IMR-90 (cell line): Measurements from ENCODE around the gene MORC2. TPM values are rescaled to one million over a fixed set of nuclear protein-coding genes. Genes with fewer than 3 reads are reported as not detected.

Experiments used
- ATAC-seq: fragments of 200-7000 bp; cut with Tn5 transposase; 2 replicates; pipeline ENCODE4 v1.9.1; 2020; ENCODE audit warnings: low read depth, mild to moderate bottlenecking, moderate library complexity
- BruUV-seq: library from RNA; stranded (reverse); fragments of 400-500 nt; replicated peaks from 2 replicates; lab custom pipeline; 2021; lab: Mats Ljungman, UMichigan
- CTCF ChIA-PET: fragments of 300-600 bp; formaldehyde crosslinking; extraction: SDS; loops from one replicate; lab custom pipeline; 2021; ENCODE audit warnings: antibody characterized with exemption; lab: Yijun Ruan, JAX
- POLR2A ChIA-PET: fragments of 300-600 bp; sonication (Branson Sonifier 250); formaldehyde crosslinking; loops from one replicate; lab custom pipeline; 2022; ENCODE audit warnings: antibody characterized with exemption; ENCODE audit not compliant: unreplicated experiment; lab: Charles Lee
- DNase-seq: peaks from one replicate; pipeline ENCODE4 v3.0.0; 2013
- H2AFZ ChIP-seq: replicated peaks from 2 replicates; pipeline ENCODE3; 2013; ENCODE audit warnings: low read length, mild to moderate bottlenecking; ENCODE audit not compliant: poor library complexity
- H2AK5ac ChIP-seq: 2 replicates; pipeline ENCODE4 v1.6.1; 2013; ENCODE audit warnings: low read depth, low read length, inconsistent platforms
- H2AK9ac ChIP-seq: replicated peaks from 2 replicates; pipeline ENCODE3; 2013; ENCODE audit warnings: mild to moderate bottlenecking, low read depth, low read length, moderate library complexity; ENCODE audit not compliant: poor library complexity
- H2BK120ac ChIP-seq: 2 replicates; pipeline ENCODE4 v1.6.1; 2013; ENCODE audit warnings: low read depth, low read length, inconsistent platforms
- H2BK15ac ChIP-seq: 3 replicates; pipeline ENCODE4 v1.6.1; 2013; ENCODE audit warnings: low read depth, low read length, inconsistent platforms
- H2BK20ac ChIP-seq: 2 replicates; pipeline ENCODE4 v1.6.1; 2013; ENCODE audit warnings: low read depth, mild to moderate bottlenecking, inconsistent platforms, low read length, moderate library complexity
- H2BK5ac ChIP-seq: 2 replicates; pipeline ENCODE4 v1.6.1; 2013; ENCODE audit warnings: mild to moderate bottlenecking, low read depth, low read length, inconsistent platforms; ENCODE audit not compliant: poor library complexity, severe bottlenecking
- H3K14ac ChIP-seq: replicated peaks from 2 replicates; pipeline ENCODE4 v1.6.1; 2013; ENCODE audit warnings: low read depth, low read length, inconsistent platforms
- H3K18ac ChIP-seq: 2 replicates; pipeline ENCODE4 v1.6.1; 2013; ENCODE audit warnings: low read depth, low read length, control low read depth
- H3K23ac ChIP-seq: 2 replicates; pipeline ENCODE4 v1.6.1; 2013; ENCODE audit warnings: low read depth, low read length, inconsistent platforms
- H3K27ac ChIP-seq: 2 replicates; pipeline ENCODE4 v1.5.1; 2013; ENCODE audit warnings: mild to moderate bottlenecking, control low read depth, low read length; ENCODE audit not compliant: insufficient read depth
- H3K27me3 ChIP-seq: 2 replicates; pipeline ENCODE4 v1.6.1; 2013; ENCODE audit warnings: low read length; ENCODE audit not compliant: control insufficient read depth, insufficient read depth
- H3K36me3 ChIP-seq: 2 replicates; pipeline ENCODE4 v1.6.1; 2013; ENCODE audit warnings: low read length, mixed read lengths; ENCODE audit not compliant: control insufficient read depth, insufficient read depth
- H3K4ac ChIP-seq: 2 replicates; pipeline ENCODE4 v1.6.1; 2013; ENCODE audit warnings: low read depth, low read length, inconsistent platforms
- H3K4me1 ChIP-seq: 2 replicates; pipeline ENCODE4 v1.6.1; 2013; ENCODE audit warnings: low read length, mixed read lengths; ENCODE audit not compliant: control insufficient read depth, insufficient read depth
- H3K4me2 ChIP-seq: 2 replicates; pipeline ENCODE4 v1.6.1; 2013; ENCODE audit warnings: low read depth, mild to moderate bottlenecking, control low read depth, low read length, moderate library complexity
- H3K4me3 ChIP-seq: 2 replicates; pipeline ENCODE4 v1.5.1; 2013; ENCODE audit warnings: low read depth, mild to moderate bottlenecking, control low read depth, low read length, moderate library complexity; ENCODE audit not compliant: insufficient read depth
- H3K56ac ChIP-seq: 2 replicates; pipeline ENCODE4 v1.6.1; 2013; ENCODE audit warnings: low read length, inconsistent platforms; ENCODE audit not compliant: insufficient read depth; ENCODE audit errors: extremely low read depth
- H3K79me1 ChIP-seq, 2 experiments: 2 replicates each; pipeline ENCODE4 v1.6.1; 2013; ENCODE audit warnings: low read length in 2 of 2, inconsistent platforms in 1 of 2, low read depth in 1 of 2
- H3K9ac ChIP-seq: 2 replicates; pipeline ENCODE4 v1.6.1; 2013; ENCODE audit warnings: low read depth, low read length, control low read depth
- H3K9me1 ChIP-seq: 2 replicates; pipeline ENCODE4 v1.6.1; 2013; ENCODE audit warnings: low read length, inconsistent platforms; ENCODE audit not compliant: insufficient read depth
- H3K9me3 ChIP-seq: 2 replicates; pipeline ENCODE4 v1.6.1; 2013; ENCODE audit warnings: low read length; ENCODE audit not compliant: control insufficient read depth, insufficient read depth
- H4K20me1 ChIP-seq: 2 replicates; pipeline ENCODE4 v1.6.1; 2013; ENCODE audit warnings: low read length, inconsistent platforms; ENCODE audit not compliant: insufficient read depth
- H4K5ac ChIP-seq: 2 replicates; pipeline ENCODE4 v1.6.1; 2013; ENCODE audit warnings: mild to moderate bottlenecking, low read depth, low read length, control low read depth
- H4K8ac ChIP-seq, 2 experiments: 2 replicates each; pipeline ENCODE4 v1.6.1; 2013; ENCODE audit warnings: low read depth in 2 of 2, low read length in 2 of 2, control low read depth in 1 of 2, inconsistent platforms in 1 of 2
- H4K91ac ChIP-seq: 2 replicates; pipeline ENCODE4 v1.6.1; 2013; ENCODE audit warnings: low read depth, low read length, inconsistent platforms; ENCODE audit not compliant: insufficient read depth
- MAFK ChIP-seq: IDR thresholded peaks from 2 replicates; pipeline ENCODE4 v1.6.1; 2012; ENCODE audit warnings: low read depth, low read length, improper control_type of control experiment
- MAZ ChIP-seq: IDR thresholded peaks from 2 replicates; pipeline ENCODE4 v1.6.1; 2012; ENCODE audit warnings: low read depth, mild to moderate bottlenecking, low read length, improper control_type of control experiment, moderate library complexity, borderline replicate concordance
- RAD21 ChIP-seq: IDR thresholded peaks from 2 replicates; pipeline ENCODE4 v1.6.1; 2012; ENCODE audit warnings: low read length, improper control_type of control experiment
- RCOR1 ChIP-seq: IDR thresholded peaks from 2 replicates; pipeline ENCODE4 v1.6.1; 2012; ENCODE audit warnings: mild to moderate bottlenecking, low read length, improper control_type of control experiment; ENCODE audit not compliant: insufficient replicate concordance
- RFX5 ChIP-seq: IDR thresholded peaks from 2 replicates; pipeline ENCODE4 v1.8.0; 2012; ENCODE audit warnings: low read depth, mild to moderate bottlenecking, low read length, moderate library complexity
- SMC3 ChIP-seq: fragments of 150-350 bp; IDR thresholded peaks from 2 replicates; pipeline ENCODE4 v1.6.1; 2016; ENCODE audit warnings: low read depth, mild to moderate bottlenecking, antibody characterized with exemption, low read length, moderate library complexity
- whole genome bisulfite sequencing, 2 experiments: methylation state at CpG; one replicate each; pipeline versions ENCODE4 v1.1.5 to v1.1.7; 2013; ENCODE audit warnings: missing lambda C conversion rate in 2 of 2; ENCODE audit not compliant: insufficient read length in 1 of 2; ENCODE audit errors: extremely low coverage in 2 of 2; 5-methylcytosine and 5-hydroxymethylcytosine counted together
- dilution Hi-C: fragments of 300-500 bp; cut with HindIII; formaldehyde crosslinking; loops from one replicate; pipeline ENCODE4 v1.14.3; 2018; ENCODE audit warnings: low sequenced_read_pairs; ENCODE audit not compliant: unreplicated experiment
- in situ Hi-C: fragments of 300-500 bp; cut with MboI; formaldehyde crosslinking; loops from 3 replicates; pipeline ENCODE4 v1.14.3; 2019; ENCODE audit warnings: low sequenced_read_pairs, inconsistent platforms, mixed read lengths
- intact Hi-C: fragments of 100-400 bp; cut with micrococcal nuclease; formaldehyde crosslinking; loops from 2 replicates; pipeline ENCODE4 v1.10.0; 2022
- polyA plus RNA-seq, 3 experiments: library from polyadenylated mRNA; depleted of rRNA; stranded (reverse); fragments of >200 nt; gene quantifications; 2 replicates each; pipeline ENCODE4 v1.2.3, GENCODE V29; 2012; ENCODE audit warnings: low replicate concordance in 1 of 3
- total RNA-seq: library from RNA; depleted of rRNA; stranded (reverse); fragments of >200 nt; gene quantifications from 2 replicates; pipeline ENCODE4 v1.2.3, GENCODE V29; 2012
- TF ChIP-seq, protein P1 (sequence below): fragments of 150-350 bp; IDR thresholded peaks from 2 replicates; pipeline ENCODE4 v1.6.1; 2016; ENCODE audit warnings: low read depth, mild to moderate bottlenecking, low read length, moderate library complexity, borderline replicate concordance

The MORC2 gene
- total and polyA plus RNA-seq, 2 of the 4 experiments (the other 2 are of a cell fraction): 15.8 to 24.7 TPM

DNA sequence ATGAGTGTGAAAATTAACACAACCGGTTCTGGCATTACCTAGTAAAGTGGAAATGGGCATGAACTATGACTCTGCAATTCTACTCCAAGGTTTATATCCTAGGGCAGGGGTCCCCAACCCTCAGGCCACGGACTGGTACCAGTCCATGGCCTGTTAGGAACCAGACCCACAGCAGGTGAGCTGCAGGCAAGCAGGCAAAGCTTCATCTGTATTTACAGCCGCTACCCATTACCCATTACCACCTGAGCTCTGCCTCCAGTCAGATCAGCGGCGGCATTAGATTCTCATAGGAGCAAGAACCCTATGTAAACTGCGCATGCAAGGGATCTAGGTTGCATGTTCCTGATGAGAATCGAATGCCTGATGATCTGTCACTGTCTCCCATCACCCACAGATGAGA is 49.8 kb downstream of the MORC2 start:
- no peak overlapping the region for H3K56ac ChIP-seq
- no peaks in the 10 kb centered on the region for H3K27me3 ChIP-seq
- TF ChIP-seq MAZ (no peak), RAD21 (no peak), RCOR1 (no peak), SMC3 (no peak), MAFK (no peak), RFX5 (no peak)
- TF ChIP-seq, protein P1, sequence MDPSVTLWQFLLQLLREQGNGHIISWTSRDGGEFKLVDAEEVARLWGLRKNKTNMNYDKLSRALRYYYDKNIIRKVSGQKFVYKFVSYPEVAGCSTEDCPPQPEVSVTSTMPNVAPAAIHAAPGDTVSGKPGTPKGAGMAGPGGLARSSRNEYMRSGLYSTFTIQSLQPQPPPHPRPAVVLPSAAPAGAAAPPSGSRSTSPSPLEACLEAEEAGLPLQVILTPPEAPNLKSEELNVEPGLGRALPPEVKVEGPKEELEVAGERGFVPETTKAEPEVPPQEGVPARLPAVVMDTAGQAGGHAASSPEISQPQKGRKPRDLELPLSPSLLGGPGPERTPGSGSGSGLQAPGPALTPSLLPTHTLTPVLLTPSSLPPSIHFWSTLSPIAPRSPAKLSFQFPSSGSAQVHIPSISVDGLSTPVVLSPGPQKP: no peak
- H2BK15ac ChIP-seq: no peak overlapping the region
- DNase-seq (no peak), ATAC-seq (no peak)
- H4K91ac ChIP-seq: no peak overlapping the region
- no peak overlapping the region for H2AFZ ChIP-seq
- H3K23ac ChIP-seq: no peak overlapping the region
- no TSS peak for BruUV-seq
- no peak overlapping the region for H2BK20ac ChIP-seq
- no peak overlapping the region for H2AK5ac ChIP-seq
- H3K79me1 ChIP-seq: no peaks in the 10 kb centered on the region; a peak in 1 of 4 replicates
- POLR2A ChIA-PET: no interaction called here
- H4K5ac ChIP-seq: no peak overlapping the region
- no peak overlapping the region for H4K8ac ChIP-seq
- H3K4me1 ChIP-seq: no peaks in the 10 kb centered on the region; the same call in 1 of the 2 replicates
- no peaks in the 10 kb centered on the region for H3K9me3 ChIP-seq
- no peaks in the 10 kb centered on the region for H4K20me1 ChIP-seq
- no peak overlapping the region for H2AK9ac ChIP-seq
- CTCF ChIA-PET: interaction anchor here (1.9 kb wide), 1 partner anchor 156 kb away, joined by 12 read pairs; no protein-coding TSS in a partner anchor
- no peak overlapping the region for H3K4me3 ChIP-seq
- no peak overlapping the region for H2BK5ac ChIP-seq
- no peak overlapping the region for H3K18ac ChIP-seq
- in situ Hi-C loops (no loop called here), dilution Hi-C loops (no loop called here), intact Hi-C loops (no loop called here)
- WGBS, 2 experiments: no CpG with 5 or more reads among the region's 7 CpGs
- no peak overlapping the region for H2BK120ac ChIP-seq
- H3K4me2 ChIP-seq: no peak overlapping the region
- H3K4ac ChIP-seq: no peak overlapping the region
- no peak overlapping the region for H3K14ac ChIP-seq
- no peaks in the 10 kb centered on the region; the same call in 1 of the 2 replicates for H3K9me1 ChIP-seq
- no peak overlapping the region for H3K9ac ChIP-seq
- no peak overlapping the region for H3K27ac ChIP-seq
- H3K36me3 ChIP-seq: no peaks in the 10 kb centered on the region
